C4-2B (cell line): ENCODE results near the gene NDUFV2.
"Not testable (repeated sequence)": the region's sequence is repeated elsewhere in the genome, so short reads cannot be mapped to it uniquely, and the experiment has no call there.

Experiments used
- H3K27ac ChIP-seq: fragments of 450-650 bp; 2 replicates; pipeline ENCODE4 v1.5.1; 2017
- CTCF ChIP-seq: fragments of 450-650 bp; conservative IDR thresholded peaks from 2 replicates; pipeline ENCODE4 v1.5.1; 2017; ENCODE audit warnings: mild to moderate bottlenecking
- ZFX ChIP-seq: fragments of 450-650 bp; IDR thresholded peaks from 2 replicates; pipeline ENCODE4 v1.6.1; 2017

Gene NDUFV2

GRCh38 chr18:9079818-9080528 is 22.5 kb upstream of the NDUFV2 start:
- H3K27ac ChIP-seq = no peak overlapping the region
- TF ChIP-seq ZFX (no peak), CTCF (no peak)

GRCh38 chr18:9081940-9082339 is 20.6 kb upstream of the NDUFV2 start:
- TF ChIP-seq CTCF = no peak

GRCh38 chr18:9082711-9083510 is 19.6 kb upstream of the NDUFV2 start:
- no peak overlapping the region for H3K27ac ChIP-seq
- TF ChIP-seq CTCF = no peak
- TF ChIP-seq ZFX = no peak

More at GRCh38 chr18:9081940-9082339, 20.6 kb upstream of the NDUFV2 start:
- no peak overlapping the region for H3K27ac ChIP-seq

GRCh38 chr18:9086015-9086414 is 16.5 kb upstream of the NDUFV2 start:
- TF ChIP-seq ZFX (no peak), CTCF (no peak)
- H3K27ac ChIP-seq = no peak overlapping the region

- no peak for TF ChIP-seq CTCF
- no peak for TF ChIP-seq ZFX
- H3K27ac ChIP-seq = no peak overlapping the region
Observed at GRCh38 chr18:9086624-9087023, 15.9 kb upstream of the NDUFV2 start.

GRCh38 chr18:9087144-9087543 is 15.4 kb upstream of the NDUFV2 start:
- TF ChIP-seq CTCF (no peak), ZFX (no peak)
- no peak overlapping the region for H3K27ac ChIP-seq

- TF ChIP-seq ZFX (no peak), CTCF (no peak)
- no peak overlapping the region for H3K27ac ChIP-seq
Observed at GRCh38 chr18:9088252-9088651, 14.2 kb upstream of the NDUFV2 start.

- H3K27ac ChIP-seq = not testable (repeated sequence)
Observed at GRCh38 chr18:9088727-9089126, 13.8 kb upstream of the NDUFV2 start.
